ENCODE results near the gene HSD3B2. TPM values are rescaled to one million over a fixed set of nuclear protein-coding genes. Genes with fewer than 3 reads are reported as not detected.

The HSD3B2 gene
- total RNA-seq, 1 donor from 2014 or later, result 0.32 TPM

- ATAC-seq, result no peak
Measured at GRCh38 chr1:119397986-119398385, 17.0 kb upstream of the HSD3B2 start.

GRCh38 chr1:119404736-119405135 lies 10.2 kb upstream of the HSD3B2 start:
- no peak for ATAC-seq

GRCh38 chr1:119409731-119410130 lies 5.2 kb upstream of the HSD3B2 start:
- no peak for ATAC-seq

GRCh38 chr1:119410961-119411360 lies 4.0 kb upstream of the HSD3B2 start:
- no peak for ATAC-seq

GRCh38 chr1:119416006-119416640 lies 1.2 kb downstream of the HSD3B2 start:
- no peak for ATAC-seq

GRCh38 chr1:119419109-119419508 lies 4.2 kb downstream of the HSD3B2 start:
- ATAC-seq, result no peak

- no peak for ATAC-seq
Measured at GRCh38 chr1:119420638-119421037, 5.7 kb downstream of the HSD3B2 start.

GRCh38 chr1:119422631-119423030 lies 7.7 kb downstream of the HSD3B2 start:
- ATAC-seq, result no peak

GRCh38 chr1:119428991-119429390 lies 14.0 kb downstream of the HSD3B2 start:
- ATAC-seq, result no peak

GRCh38 chr1:119429687-119430086 lies 14.7 kb downstream of the HSD3B2 start:
- no peak for ATAC-seq

- no peak for ATAC-seq
Measured at GRCh38 chr1:119430486-119430885, 15.5 kb downstream of the HSD3B2 start.

- no peak for ATAC-seq
Measured at GRCh38 chr1:119431836-119432235, 16.9 kb downstream of the HSD3B2 start.

- ATAC-seq, result no peak
Measured at GRCh38 chr1:119435052-119435451, 20.1 kb downstream of the HSD3B2 start.

GRCh38 chr1:119438761-119439160 lies 23.8 kb downstream of the HSD3B2 start:
- no peak for ATAC-seq

- no peak for ATAC-seq
Measured at GRCh38 chr1:119440721-119441307, 25.9 kb downstream of the HSD3B2 start.

- no peak for ATAC-seq
Measured at GRCh38 chr1:119442756-119443155, 27.8 kb downstream of the HSD3B2 start.

GRCh38 chr1:119446321-119446720 lies 31.4 kb downstream of the HSD3B2 start:
- ATAC-seq, result no peak

GRCh38 chr1:119447344-119448126 lies 32.6 kb downstream of the HSD3B2 start:
- ATAC-seq, result no peak

GRCh38 chr1:119448127-119448511 lies 33.2 kb downstream of the HSD3B2 start:
- no peak for ATAC-seq

GRCh38 chr1:119449971-119450370 lies 35.0 kb downstream of the HSD3B2 start:
- ATAC-seq, result peak; percentile 67

- no peak for ATAC-seq
Measured at GRCh38 chr1:119451158-119451557, 36.2 kb downstream of the HSD3B2 start.

GRCh38 chr1:119452091-119452490 lies 37.1 kb downstream of the HSD3B2 start:
- no peak for ATAC-seq

- peak; percentile 44 for ATAC-seq
Measured at GRCh38 chr1:119453021-119453420, 38.1 kb downstream of the HSD3B2 start.

- ATAC-seq, result no peak
Measured at GRCh38 chr1:119462964-119463363, 48.0 kb downstream of the HSD3B2 start.
